Left lung (tissue), 10 donors: Measurements from ENCODE around the gene PEF1. TPM values are rescaled to one million over a fixed set of nuclear protein-coding genes. Genes with fewer than 3 reads are reported as not detected.

Experiments
- ATAC-seq: fragments of 200-7000 bp; cut with Tn5 transposase; one replicate; pipeline ENCODE4 v1.9.1; 2020; ENCODE audit warnings: moderate library complexity
- DNase-seq, 4 donors: peaks; one replicate each; pipeline ENCODE4 v3.0.0-alpha.2; 2013 to 2020
- H3K27ac ChIP-seq, 2 donors: fragments of 200-600 bp; sonication (generic) in 1 of 2; one replicate each; pipeline versions ENCODE4 v1.5.0 to v1.8.0; 2020 to 2021
- H3K27me3 ChIP-seq, 2 donors: fragments of 200-600 bp; sonication (generic) in 1 of 2; one replicate each; pipeline versions ENCODE4 v1.5.0 to v1.8.0; 2020 to 2021
- H3K36me3 ChIP-seq, 2 donors: fragments of 200-600 bp; sonication (generic) in 1 of 2; one replicate each; pipeline versions ENCODE4 v1.5.0 to v1.8.0; 2020 to 2021
- H3K4me1 ChIP-seq, 2 donors: fragments of 200-600 bp; one replicate each; pipeline ENCODE4 v1.8.0; 2021
- H3K4me3 ChIP-seq, 2 donors: fragments of 200-600 bp; sonication (generic) in 1 of 2; one replicate each; pipeline versions ENCODE4 v1.5.0 to v1.8.0; 2020 to 2021; ENCODE audit warnings: mild to moderate bottlenecking in 1 of 2
- H3K9me3 ChIP-seq, 2 donors: fragments of 200-600 bp; sonication (generic) in 1 of 2; one replicate each; pipeline versions ENCODE4 v1.5.0 to v1.8.0; 2020 to 2021
- CTCF ChIP-seq, 2 donors: fragments of 200-600 bp; sonication (generic) in 1 of 2; IDR thresholded peaks; one replicate each; pipeline versions ENCODE4 v1.5.0 to v1.8.0; 2021; ENCODE audit warnings: antibody characterized with exemption in 2 of 2
- intact Hi-C, 2 donors: fragments of 100-400 bp; cut with DNase I; formaldehyde crosslinking; loops; one replicate each; pipeline versions ENCODE4 v1.11.2 to v1.14.2; 2022
- polyA plus RNA-seq, 6 donors: library from polyadenylated mRNA; unstranded; fragments of 120-200 nt; gene quantifications; one replicate each; pipeline ENCODE4 v1.2.1, GENCODE V29; 2013; ENCODE audit not compliant: insufficient read length in 6 of 6
- total RNA-seq, 2 donors: library from RNA; stranded (reverse); fragmentation: NEBNext Ultra II Directional; extraction: Animal tissue kit (Norgen Biotek cat#: 25700); gene quantifications; one replicate each; pipeline ENCODE4 v1.2.1, GENCODE V29; 2021
- donor health status: DM: no; HTN: yes; CAD: no.
- donor health status: DM: no; HTN: no; CAD: no.

The PEF1 gene
- total and polyA plus RNA-seq, 8 donors = 55.4 to 75.8 (median 64.3) TPM

GRCh38 chr1:31690921-31691320 lies 46.2 kb upstream of the PEF1 start:
- Histone ChIP-seq H3K27me3 (peaks cover 0 to 27% of the 10 kb centered on the region in 2 donors), H3K36me3 (no peaks in the 10 kb centered on the region), H3K4me3 (no peak overlapping the region), H3K4me1 (no peaks in the 10 kb centered on the region), H3K9me3 (no peaks in the 10 kb centered on the region), H3K27ac (no peak overlapping the region)
- intact Hi-C loops = no loop called here
- DNase-seq (no peak), ATAC-seq (no peak)
- TF ChIP-seq CTCF (IDR thresholded peaks at IDR 0.05) = no peak

- intact Hi-C loops = no loop called here
- no peak for TF ChIP-seq CTCF (IDR thresholded peaks at IDR 0.05)
- no peak for DNase-seq
- ATAC-seq = no peak
- Histone ChIP-seq H3K27me3 (peaks cover 0 to 31% of the 10 kb centered on the region in 2 donors), H3K4me3 (no peak overlapping the region), H3K9me3 (no peaks in the 10 kb centered on the region), H3K4me1 (no peaks in the 10 kb centered on the region), H3K27ac (no peak overlapping the region), H3K36me3 (no peaks in the 10 kb centered on the region)
Measured at GRCh38 chr1:31689854-31690253, 45.2 kb upstream of the PEF1 start.

GRCh38 chr1:31689379-31689778 lies 44.7 kb upstream of the PEF1 start:
- Histone ChIP-seq H3K27ac (no peak overlapping the region), H3K4me1 (no peaks in the 10 kb centered on the region), H3K4me3 (no peak overlapping the region), H3K36me3 (no peaks in the 10 kb centered on the region), H3K27me3 (peaks cover 0 to 36% of the 10 kb centered on the region in 2 donors), H3K9me3 (no peaks in the 10 kb centered on the region)
- intact Hi-C loops = no loop called here
- no peak for DNase-seq
- ATAC-seq = no peak
- no peak for TF ChIP-seq CTCF (IDR thresholded peaks at IDR 0.05)

GRCh38 chr1:31688233-31688918 lies 43.7 kb upstream of the PEF1 start:
- Histone ChIP-seq H3K9me3 (no peaks in the 10 kb centered on the region), H3K36me3 (no peaks in the 10 kb centered on the region), H3K27ac (no peak overlapping the region), H3K4me3 (no peak overlapping the region), H3K27me3 (peaks cover 0 to 42% of the 10 kb centered on the region in 2 donors), H3K4me1 (no peaks in the 10 kb centered on the region)
- intact Hi-C loops = no loop called here
- DNase-seq (no peak), ATAC-seq (no peak)
- no peak for TF ChIP-seq CTCF (IDR thresholded peaks at IDR 0.05)

GRCh38 chr1:31687601-31688000 lies 42.9 kb upstream of the PEF1 start:
- Histone ChIP-seq H3K4me1 (no peaks in the 10 kb centered on the region), H3K27me3 (peaks cover 0 to 39% of the 10 kb centered on the region in 2 donors), H3K4me3 (no peak overlapping the region), H3K27ac (no peak overlapping the region), H3K9me3 (no peaks in the 10 kb centered on the region), H3K36me3 (no peaks in the 10 kb centered on the region)
- ATAC-seq = no peak
- no peak for DNase-seq
- intact Hi-C loops = no loop called here
- no peak for TF ChIP-seq CTCF (IDR thresholded peaks at IDR 0.05)
